Activated naive CD4-positive, alpha-beta T cell treated with anti-CD3 and anti-CD28 coated beads, Interleukin-2, amount 50 U/mL, for 24 hours (primary cell): ENCODE data around the gene KCNJ3.

ENCODE experiments used
- H3K27ac Mint-ChIP-seq: one replicate; pipeline ENCODE4 v1.8.0; 2021; ENCODE audit warnings: mild to moderate bottlenecking, mixed read lengths
- H3K27me3 Mint-ChIP-seq: one replicate; pipeline ENCODE4 v1.8.0; 2021; ENCODE audit warnings: mixed read lengths
- H3K36me3 Mint-ChIP-seq: one replicate; pipeline ENCODE4 v1.8.0; 2021; ENCODE audit warnings: mixed read lengths
- H3K4me1 Mint-ChIP-seq: one replicate; pipeline ENCODE4 v1.8.0; 2021; ENCODE audit warnings: mixed read lengths
- H3K4me3 Mint-ChIP-seq: one replicate; pipeline ENCODE4 v1.8.0; 2021; ENCODE audit warnings: mild to moderate bottlenecking, mixed read lengths
- H3K9me3 Mint-ChIP-seq: one replicate; pipeline ENCODE4 v1.8.0; 2021; ENCODE audit warnings: mixed read lengths

The KCNJ3 gene

GRCh38 chr2:154762638-154763037 lies 64.1 kb downstream of the KCNJ3 start:
- Mint-ChIP-seq H3K27ac (no peak overlapping the region), H3K27me3 (no peaks in the 10 kb centered on the region), H3K36me3 (no peaks in the 10 kb centered on the region), H3K9me3 (no peaks in the 10 kb centered on the region), H3K4me3 (no peak overlapping the region), H3K4me1 (no peaks in the 10 kb centered on the region)

- Mint-ChIP-seq H3K27me3 (no peaks in the 10 kb centered on the region), H3K4me1 (no peaks in the 10 kb centered on the region), H3K27ac (no peak overlapping the region), H3K4me3 (no peak overlapping the region), H3K36me3 (no peaks in the 10 kb centered on the region), H3K9me3 (no peaks in the 10 kb centered on the region)
Measured at GRCh38 chr2:154771664-154772284, 73.3 kb downstream of the KCNJ3 start.

- H3K36me3 Mint-ChIP-seq: no peaks in the 10 kb centered on the region
Measured at GRCh38 chr2:154776825-154777224, 78.3 kb downstream of the KCNJ3 start.

GRCh38 chr2:154794406-154794805 lies 95.9 kb downstream of the KCNJ3 start:
- H3K4me1 Mint-ChIP-seq: no peaks in the 10 kb centered on the region
- no peak overlapping the region for H3K4me3 Mint-ChIP-seq
- no peaks in the 10 kb centered on the region for H3K9me3 Mint-ChIP-seq
- H3K36me3 Mint-ChIP-seq: no peaks in the 10 kb centered on the region
- H3K27me3 Mint-ChIP-seq: no peaks in the 10 kb centered on the region
- no peak overlapping the region for H3K27ac Mint-ChIP-seq

More at GRCh38 chr2:154776825-154777224, 78.3 kb downstream of the KCNJ3 start:
- H3K4me1 Mint-ChIP-seq: no peaks in the 10 kb centered on the region
- H3K27me3 Mint-ChIP-seq: no peaks in the 10 kb centered on the region
- H3K27ac Mint-ChIP-seq: no peak overlapping the region
- no peak overlapping the region for H3K4me3 Mint-ChIP-seq
- H3K9me3 Mint-ChIP-seq: no peaks in the 10 kb centered on the region

- no peaks in the 10 kb centered on the region for H3K36me3 Mint-ChIP-seq
- H3K27ac Mint-ChIP-seq: no peak overlapping the region
- H3K4me1 Mint-ChIP-seq: no peaks in the 10 kb centered on the region
- H3K9me3 Mint-ChIP-seq: no peaks in the 10 kb centered on the region
- H3K27me3 Mint-ChIP-seq: no peaks in the 10 kb centered on the region
- H3K4me3 Mint-ChIP-seq: no peak overlapping the region
Measured at GRCh38 chr2:154795651-154796050, 97.2 kb downstream of the KCNJ3 start.

GRCh38 chr2:154804451-154804850 lies 106.0 kb downstream of the KCNJ3 start:
- Mint-ChIP-seq H3K27ac (no peak overlapping the region), H3K36me3 (no peaks in the 10 kb centered on the region), H3K9me3 (no peaks in the 10 kb centered on the region), H3K27me3 (no peaks in the 10 kb centered on the region), H3K4me1 (no peaks in the 10 kb centered on the region), H3K4me3 (no peak overlapping the region)

- H3K27ac Mint-ChIP-seq: no peak overlapping the region
- no peaks in the 10 kb centered on the region for H3K36me3 Mint-ChIP-seq
- no peaks in the 10 kb centered on the region for H3K27me3 Mint-ChIP-seq
- H3K4me1 Mint-ChIP-seq: no peaks in the 10 kb centered on the region
- no peaks in the 10 kb centered on the region for H3K9me3 Mint-ChIP-seq
- no peak overlapping the region for H3K4me3 Mint-ChIP-seq
Measured at GRCh38 chr2:154813636-154814035, 115.1 kb downstream of the KCNJ3 start.

- Mint-ChIP-seq H3K9me3 (no peaks in the 10 kb centered on the region), H3K4me3 (no peak overlapping the region), H3K27me3 (no peaks in the 10 kb centered on the region), H3K27ac (no peak overlapping the region), H3K4me1 (no peaks in the 10 kb centered on the region), H3K36me3 (no peaks in the 10 kb centered on the region)
Measured at GRCh38 chr2:154814856-154815255, 116.4 kb downstream of the KCNJ3 start.

GRCh38 chr2:154825358-154825757 lies 126.9 kb downstream of the KCNJ3 start:
- no peaks in the 10 kb centered on the region for H3K27me3 Mint-ChIP-seq
- no peaks in the 10 kb centered on the region for H3K4me1 Mint-ChIP-seq
- H3K9me3 Mint-ChIP-seq: no peaks in the 10 kb centered on the region
- no peak overlapping the region for H3K4me3 Mint-ChIP-seq
- no peaks in the 10 kb centered on the region for H3K36me3 Mint-ChIP-seq
- H3K27ac Mint-ChIP-seq: no peak overlapping the region

GRCh38 chr2:154826827-154827226 lies 128.3 kb downstream of the KCNJ3 start:
- no peaks in the 10 kb centered on the region for H3K27me3 Mint-ChIP-seq
- H3K9me3 Mint-ChIP-seq: no peaks in the 10 kb centered on the region
- no peak overlapping the region for H3K27ac Mint-ChIP-seq
- no peaks in the 10 kb centered on the region for H3K36me3 Mint-ChIP-seq
- no peaks in the 10 kb centered on the region for H3K4me1 Mint-ChIP-seq
- H3K4me3 Mint-ChIP-seq: no peak overlapping the region

GRCh38 chr2:154827286-154827685 lies 128.8 kb downstream of the KCNJ3 start:
- H3K27me3 Mint-ChIP-seq: no peaks in the 10 kb centered on the region

GRCh38 chr2:154832711-154833110 lies 134.2 kb downstream of the KCNJ3 start:
- H3K4me1 Mint-ChIP-seq: no peaks in the 10 kb centered on the region
- H3K27me3 Mint-ChIP-seq: no peaks in the 10 kb centered on the region
- H3K36me3 Mint-ChIP-seq: no peaks in the 10 kb centered on the region
- no peaks in the 10 kb centered on the region for H3K9me3 Mint-ChIP-seq
- H3K27ac Mint-ChIP-seq: no peak overlapping the region
- H3K4me3 Mint-ChIP-seq: no peak overlapping the region

More at GRCh38 chr2:154827286-154827685, 128.8 kb downstream of the KCNJ3 start:
- Mint-ChIP-seq H3K9me3 (no peaks in the 10 kb centered on the region), H3K27ac (no peak overlapping the region), H3K4me1 (no peaks in the 10 kb centered on the region), H3K36me3 (no peaks in the 10 kb centered on the region), H3K4me3 (no peak overlapping the region)

- no peaks in the 10 kb centered on the region for H3K9me3 Mint-ChIP-seq
- H3K4me3 Mint-ChIP-seq: no peak overlapping the region
- H3K36me3 Mint-ChIP-seq: no peaks in the 10 kb centered on the region
- H3K27ac Mint-ChIP-seq: no peak overlapping the region
- no peaks in the 10 kb centered on the region for H3K27me3 Mint-ChIP-seq
- H3K4me1 Mint-ChIP-seq: no peaks in the 10 kb centered on the region
Measured at GRCh38 chr2:154836632-154837031, 138.1 kb downstream of the KCNJ3 start.

- Mint-ChIP-seq H3K36me3 (no peaks in the 10 kb centered on the region), H3K4me3 (no peak overlapping the region), H3K27ac (no peak overlapping the region), H3K9me3 (no peaks in the 10 kb centered on the region), H3K27me3 (no peaks in the 10 kb centered on the region), H3K4me1 (no peaks in the 10 kb centered on the region)
Measured at GRCh38 chr2:154837035-154837434, 138.5 kb downstream of the KCNJ3 start.

GRCh38 chr2:154844513-154844912 lies 146.0 kb downstream of the KCNJ3 start:
- H3K9me3 Mint-ChIP-seq: no peaks in the 10 kb centered on the region

GRCh38 chr2:154846842-154847241 lies 148.3 kb downstream of the KCNJ3 start:
- Mint-ChIP-seq H3K9me3 (no peaks in the 10 kb centered on the region), H3K27ac (no peak overlapping the region), H3K27me3 (no peaks in the 10 kb centered on the region)

More at GRCh38 chr2:154844513-154844912, 146.0 kb downstream of the KCNJ3 start:
- no peaks in the 10 kb centered on the region for H3K36me3 Mint-ChIP-seq
- no peaks in the 10 kb centered on the region for H3K27me3 Mint-ChIP-seq
- no peak overlapping the region for H3K4me3 Mint-ChIP-seq
- no peak overlapping the region for H3K27ac Mint-ChIP-seq
- H3K4me1 Mint-ChIP-seq: no peaks in the 10 kb centered on the region

GRCh38 chr2:154849482-154849881 lies 151.0 kb downstream of the KCNJ3 start:
- Mint-ChIP-seq H3K36me3 (no peaks in the 10 kb centered on the region), H3K4me1 (no peaks in the 10 kb centered on the region), H3K27ac (no peak overlapping the region), H3K9me3 (no peaks in the 10 kb centered on the region), H3K27me3 (no peaks in the 10 kb centered on the region), H3K4me3 (no peak overlapping the region)

More at GRCh38 chr2:154846842-154847241, 148.3 kb downstream of the KCNJ3 start:
- Mint-ChIP-seq H3K36me3 (no peaks in the 10 kb centered on the region), H3K4me1 (no peaks in the 10 kb centered on the region), H3K4me3 (no peak overlapping the region)
